H1 (cell line): ENCODE measurements around the gene NDUFS8. TPM values are rescaled to one million over a fixed set of nuclear protein-coding genes. Genes with fewer than 3 reads are reported as not detected.

ENCODE experiments used
- CTCF ChIA-PET: fragments of 300-600 bp; sonication (Branson Sonifier 250); formaldehyde crosslinking; loops from one replicate; lab custom pipeline; 2021; ENCODE audit not compliant: partially characterized antibody; lab: Charles Lee
- POLR2A ChIA-PET: fragments of 300-600 bp; sonication (Branson Sonifier 250); formaldehyde crosslinking; loops from one replicate; lab custom pipeline; 2021; ENCODE audit warnings: inconsistent platforms; ENCODE audit not compliant: partially characterized antibody; lab: Charles Lee
- DNase-seq, 2 experiments: peaks; one replicate each; pipeline versions ENCODE4 v3.0.0 to v3.0.0-alpha.2; 2010 to 2022; ENCODE audit warnings: low spot score in 2 of 2, low read depth in 1 of 2, mixed read lengths in 1 of 2
- FAIRE-seq: peaks from 2 replicates; lab custom pipeline; 2011; peaks lifted over from hg19 to GRCh38; lab: Jason Lieb, UNC
- H2AFZ ChIP-seq: 2 replicates; pipeline ENCODE4 v1.8.1; 2012; ENCODE audit warnings: low read length, inconsistent platforms
- H2AK5ac ChIP-seq: 2 replicates; pipeline ENCODE4 v1.6.1; 2013; ENCODE audit warnings: low read depth, low read length
- H2BK120ac ChIP-seq: replicated peaks from 2 replicates; pipeline ENCODE3; 2013; ENCODE audit warnings: low read depth, low read length, inconsistent platforms
- H2BK12ac ChIP-seq: 2 replicates; pipeline ENCODE4 v1.6.1; 2013; ENCODE audit warnings: low read depth, low read length
- H2BK15ac ChIP-seq: 2 replicates; pipeline ENCODE4 v1.6.1; 2013; ENCODE audit warnings: low read length
- H2BK20ac ChIP-seq: 2 replicates; pipeline ENCODE4 v1.6.1; 2013; ENCODE audit warnings: low read length
- H2BK5ac ChIP-seq: 2 replicates; pipeline ENCODE4 v1.6.1; 2013; ENCODE audit warnings: low read depth, low read length
- H3K14ac ChIP-seq: 2 replicates; pipeline ENCODE4 v1.6.1; 2013; ENCODE audit warnings: inconsistent platforms; ENCODE audit not compliant: insufficient read length
- H3K18ac ChIP-seq: 2 replicates; pipeline ENCODE4 v1.6.1; 2013; ENCODE audit warnings: low read length; ENCODE audit errors: extremely low read depth
- H3K23ac ChIP-seq: 2 replicates; pipeline ENCODE4 v1.6.1; 2013; ENCODE audit warnings: inconsistent platforms; ENCODE audit not compliant: insufficient read length
- H3K23me2 ChIP-seq: 2 replicates; pipeline ENCODE4 v1.6.1; 2013; ENCODE audit warnings: low read depth, low read length
- H3K27ac ChIP-seq: 2 replicates; pipeline ENCODE4 v1.6.1; 2011; ENCODE audit warnings: low read depth, low read length, inconsistent platforms
- H3K27me3 ChIP-seq, 4 experiments: replicated peaks in 1 of 4; 1 replicate in 1 of 4; 2 replicates in 3 of 4; pipeline versions ENCODE4 v1.6.1 to v1.8.1; 2011 to 2013; ENCODE audit warnings: low read length in 3 of 4, mild to moderate bottlenecking in 3 of 4, inconsistent platforms in 2 of 4, mixed read lengths in 2 of 4, moderate library complexity in 1 of 4; ENCODE audit not compliant: control insufficient read depth in 3 of 4, insufficient read depth in 3 of 4; ENCODE audit errors: extremely low read depth in 1 of 4
- H3K36me3 ChIP-seq, 4 experiments: 2 replicates each; pipeline versions ENCODE4 v1.6.1 to v1.8.1; 2011 to 2013; ENCODE audit warnings: mild to moderate bottlenecking in 4 of 4, low read length in 3 of 4, moderate library complexity in 2 of 4, control low read depth in 1 of 4, inconsistent platforms in 1 of 4; ENCODE audit not compliant: insufficient read depth in 4 of 4, control insufficient read depth in 2 of 4
- H3K4ac ChIP-seq: replicated peaks from 2 replicates; pipeline ENCODE3; 2013; ENCODE audit warnings: low read length, low read depth, mixed read lengths, inconsistent platforms; ENCODE audit not compliant: insufficient read length
- H3K4me1 ChIP-seq, 4 experiments: replicated peaks in 1 of 4; 1 replicate in 1 of 4; 2 replicates in 3 of 4; pipeline versions ENCODE4 v1.6.1 to v1.8.1; 2011 to 2013; ENCODE audit warnings: low read length in 3 of 4, inconsistent platforms in 2 of 4, mixed read lengths in 1 of 4; ENCODE audit not compliant: insufficient read depth in 4 of 4, control insufficient read depth in 3 of 4
- H3K4me2 ChIP-seq, 2 experiments: 2 replicates each; pipeline versions ENCODE4 v1.6.1 to v1.8.1; 2011 to 2013; ENCODE audit warnings: low read depth in 2 of 2, low read length in 2 of 2, control low read depth in 1 of 2, inconsistent platforms in 1 of 2, mild to moderate bottlenecking in 1 of 2; ENCODE audit not compliant: insufficient read depth in 1 of 2
- H3K4me3 ChIP-seq, 4 experiments: fragments of 200-600, 300-600 bp in 1 of 4; sonication (generic), shearing (Covaris generic), sonication (Bioruptor Twin) in 1 of 4; 2 replicates each; pipeline versions ENCODE4 v1.5.1 to v1.8.1; 2011 to 2016; ENCODE audit warnings: low read length in 4 of 4, low read depth in 3 of 4, control low read depth in 2 of 4, inconsistent platforms in 2 of 4, mild to moderate bottlenecking in 2 of 4, mixed read lengths in 1 of 4, moderate library complexity in 1 of 4; ENCODE audit not compliant: insufficient read depth in 2 of 4; ENCODE audit errors: extremely low read depth in 1 of 4
- H3K56ac ChIP-seq: replicated peaks from 2 replicates; pipeline ENCODE3; 2013; ENCODE audit warnings: low read depth, mild to moderate bottlenecking, mixed read lengths, low read length, inconsistent platforms; ENCODE audit not compliant: insufficient read length
- H3K79me1 ChIP-seq: 2 replicates; pipeline ENCODE4 v1.6.1; 2013; ENCODE audit warnings: low read depth, low read length, control low read depth
- H3K79me2 ChIP-seq, 2 experiments: 2 replicates each; pipeline versions ENCODE4 v1.6.1 to v1.8.1; 2012 to 2013; ENCODE audit warnings: low read length in 2 of 2, mild to moderate bottlenecking in 2 of 2, inconsistent platforms in 1 of 2; ENCODE audit not compliant: insufficient read depth in 2 of 2, control insufficient read depth in 1 of 2
- H3K9ac ChIP-seq, 4 experiments: replicated peaks in 1 of 4; 1 replicate in 1 of 4; 2 replicates in 3 of 4; pipeline versions ENCODE4 v1.6.1 to v1.8.1; 2011 to 2013; ENCODE audit warnings: low read depth in 3 of 4, low read length in 3 of 4, control low read depth in 2 of 4, mild to moderate bottlenecking in 2 of 4, moderate library complexity in 2 of 4, inconsistent platforms in 1 of 4; ENCODE audit errors: extremely low read depth in 1 of 4
- H3K9me3 ChIP-seq, 2 experiments: 2 replicates each; pipeline versions ENCODE4 v1.6.1 to v1.8.1; 2012 to 2013; ENCODE audit warnings: mild to moderate bottlenecking in 2 of 2, moderate library complexity in 2 of 2, control low read depth in 1 of 2, inconsistent platforms in 1 of 2, low read depth in 1 of 2, low read length in 1 of 2, mixed read lengths in 1 of 2; ENCODE audit not compliant: insufficient read depth in 2 of 2
- H4K20me1 ChIP-seq, 2 experiments: replicated peaks in 1 of 2; 2 replicates each; pipeline versions ENCODE3 to v1.8.1; 2011 to 2013; ENCODE audit warnings: inconsistent platforms in 2 of 2, low read length in 2 of 2, mild to moderate bottlenecking in 1 of 2; ENCODE audit not compliant: insufficient read depth in 2 of 2, control insufficient read depth in 1 of 2
- H4K5ac ChIP-seq: 2 replicates; pipeline ENCODE4 v1.6.1; 2013; ENCODE audit warnings: low read length, low read depth, mixed read lengths, inconsistent platforms; ENCODE audit not compliant: insufficient read length
- H4K8ac ChIP-seq: 2 replicates; pipeline ENCODE4 v1.8.0; 2013; ENCODE audit warnings: mild to moderate bottlenecking, moderate library complexity, low read length, inconsistent platforms; ENCODE audit not compliant: insufficient read depth; ENCODE audit errors: extremely low read depth
- H4K91ac ChIP-seq: replicated peaks from 2 replicates; pipeline ENCODE3; 2013; ENCODE audit warnings: low read length, mixed read lengths, inconsistent platforms; ENCODE audit not compliant: insufficient read length
- BRCA1 ChIP-seq: IDR thresholded peaks from 2 replicates; pipeline ENCODE4 v1.6.1; 2012; ENCODE audit warnings: low read depth, low read length, improper control_type of control experiment
- EZH2 ChIP-seq: fragments of 200-600 bp; sonication (generic); IDR thresholded peaks from 2 replicates; pipeline ENCODE4 v1.7.1; 2012; ENCODE audit warnings: low read depth, mild to moderate bottlenecking, moderate library complexity, low read length, inconsistent platforms; ENCODE audit not compliant: severe bottlenecking
- KDM5A ChIP-seq: fragments of 200-600 bp; IDR thresholded peaks from 2 replicates; pipeline ENCODE4 v1.7.1; 2012; ENCODE audit warnings: mild to moderate bottlenecking, low read length, inconsistent platforms, mixed read lengths
- MAFK ChIP-seq: IDR thresholded peaks from 2 replicates; pipeline ENCODE4 v1.6.1; 2012; ENCODE audit warnings: low read depth, mild to moderate bottlenecking, improper control_type of control experiment, low read length
- PHF8 ChIP-seq: fragments of 200-600 bp; sonication (generic); conservative IDR thresholded peaks from 2 replicates; pipeline ENCODE4 v1.7.1; 2012; ENCODE audit warnings: low read depth, mild to moderate bottlenecking, inconsistent platforms, low read length, moderate library complexity
- RXRA ChIP-seq: IDR thresholded peaks from 2 replicates; pipeline ENCODE4 v1.6.1; 2011; ENCODE audit warnings: low read depth, mild to moderate bottlenecking, low read length, moderate library complexity; ENCODE audit not compliant: insufficient read depth
- SAP30 ChIP-seq: fragments of 300-600 bp; sonication (generic); IDR thresholded peaks from 2 replicates; pipeline ENCODE4 v1.7.1; 2012; ENCODE audit warnings: low read length, moderate library complexity, mild to moderate bottlenecking, inconsistent platforms; ENCODE audit not compliant: insufficient read depth, insufficient replicate concordance
- SP4 ChIP-seq: IDR thresholded peaks from 2 replicates; pipeline ENCODE4 v1.6.1; 2012; ENCODE audit warnings: low read length, inconsistent platforms
- SUZ12 ChIP-seq: fragments of 200-600 bp; sonication (generic); IDR thresholded peaks from 2 replicates; pipeline ENCODE4 v1.6.1; 2012; ENCODE audit warnings: mild to moderate bottlenecking, inconsistent platforms, low read length, moderate library complexity, mixed read lengths
- WGBS, 2 experiments: shearing (Covaris generic) in 1 of 2; methylation state at CpG; one replicate each; pipeline versions ENCODE4 v1.1.6 to v1.1.7; 2013 to 2015; ENCODE audit warnings: low lambda C conversion rate in 2 of 2, mixed read lengths in 2 of 2, inconsistent platforms in 1 of 2, low coverage in 1 of 2, missing lambda C conversion rate in 1 of 2; ENCODE audit not compliant: insufficient replicate concordance in 2 of 2, insufficient coverage in 1 of 2, insufficient read length in 1 of 2; ENCODE audit errors: extremely low coverage in 1 of 2, missing lambda C conversion rate in 1 of 2; 5-methylcytosine and 5-hydroxymethylcytosine counted together
- polyA plus RNA-seq, 7 experiments: library from polyadenylated mRNA; depleted of rRNA in 3 of 7; stranded (reverse) in 5 of 7; unstranded in 2 of 7; fragments of >200 nt in 5 of 7; fragments of 200-250 nt in 2 of 7; gene quantifications; 1 replicate in 5 of 7; 2 replicates in 1 of 7; 4 replicates in 1 of 7; pipeline versions ENCODE4 v1.2.1 to v1.2.3, GENCODE V29; 2011 to 2013; ENCODE audit warnings: missing spikeins in 2 of 7, mixed read lengths in 2 of 7
- total RNA-seq: library from RNA; stranded (reverse); fragmentation: NEBNext Ultra II Directional; extraction: Animal tissue kit (Norgen Biotek cat#: 25700); gene quantifications from 2 replicates; pipeline ENCODE4 v1.2.1, GENCODE V29; 2021
- TF ChIP-seq, protein P1 (sequence below), 3 experiments: IDR thresholded peaks; 1 replicate in 2 of 3; 2 replicates in 1 of 3; pipeline versions ENCODE4 v1.5.1 to v1.6.1; 2011; ENCODE audit warnings: low read length in 3 of 3, mild to moderate bottlenecking in 3 of 3, inconsistent platforms in 2 of 3, low read depth in 1 of 3, moderate library complexity in 1 of 3; ENCODE audit not compliant: insufficient read depth in 1 of 3; ENCODE audit errors: control extremely low read depth in 1 of 3

NDUFS8 gene
- total and polyA plus RNA-seq, 2 of the 8 experiments (the other 6 are each of a cell fraction or from before 2014, with no cell fraction given) = 182 to 291 TPM

DNA sequence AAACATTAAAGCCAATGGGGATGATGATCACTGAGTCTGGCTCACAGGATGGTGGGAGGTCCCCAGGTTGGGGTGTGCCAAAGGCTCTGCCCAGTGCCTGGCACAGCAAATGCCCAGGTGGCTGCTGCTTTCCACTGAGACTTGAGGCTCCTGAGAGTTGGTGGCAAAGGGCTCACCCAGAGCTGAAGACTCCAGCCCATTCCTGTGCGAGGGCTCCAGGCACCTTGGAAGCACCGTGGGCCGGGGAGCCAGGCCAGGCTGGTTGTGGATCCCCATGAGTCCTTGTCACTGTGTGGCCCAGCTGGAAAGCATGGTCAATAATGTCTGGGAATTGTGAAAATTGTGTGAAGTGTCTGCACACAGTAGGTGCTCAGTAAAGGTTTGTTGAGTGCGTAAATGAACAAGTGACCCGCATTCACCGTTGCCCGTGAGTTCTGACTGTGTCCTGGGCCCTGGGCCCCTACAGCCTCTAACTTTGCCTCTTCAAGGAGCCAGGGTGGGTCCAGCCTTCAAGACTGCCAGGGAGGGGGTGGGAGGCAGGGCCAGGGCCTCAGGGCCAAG is 23.8 kb upstream of the NDUFS8 start:
- H4K20me1 ChIP-seq = peaks cover 0 to 2% of the 10 kb centered on the region in 2 experiments
- peaks cover 12% of the 10 kb centered on the region for H3K23me2 ChIP-seq
- H3K9ac ChIP-seq = no peak overlapping the region
- H3K4ac ChIP-seq = no peak overlapping the region
- no peak overlapping the region for H4K5ac ChIP-seq
- no peak overlapping the region for H3K4me2 ChIP-seq
- peaks cover 0 to 5% (median under 1%) of the 10 kb centered on the region in 4 experiments; a peak in 2 of 7 replicates for H3K27me3 ChIP-seq
- H3K27ac ChIP-seq = no peak overlapping the region
- H2BK120ac ChIP-seq = no peak overlapping the region
- no peak overlapping the region for H3K18ac ChIP-seq
- no peak overlapping the region for H3K4me3 ChIP-seq
- no peak for FAIRE-seq
- H2BK12ac ChIP-seq = 0 out of 2 replicates have a peak overlapping the region, but pooled peaks have one; percentile 39
- CTCF ChIA-PET = interaction anchor here (0.8 kb wide), 1 partner anchor 9 kb away, joined by 3 read pairs; no protein-coding TSS in a partner anchor
- H3K14ac ChIP-seq = no peak overlapping the region
- H2BK5ac ChIP-seq = no peak overlapping the region
- no peaks in the 10 kb centered on the region for H3K36me3 ChIP-seq
- H4K91ac ChIP-seq = no peak overlapping the region
- H3K9me3 ChIP-seq = no peaks in the 10 kb centered on the region
- H4K8ac ChIP-seq = no peak overlapping the region; the same call in 1 of the 2 replicates
- no peak overlapping the region for H2AFZ ChIP-seq
- peaks cover 0 to 26% (median 16%) of the 10 kb centered on the region in 4 experiments; a peak in 6 of 7 replicates for H3K4me1 ChIP-seq
- DNase-seq = no peak
- POLR2A ChIA-PET = no interaction called here
- H2BK20ac ChIP-seq = no peak overlapping the region
- H3K79me1 ChIP-seq = no peaks in the 10 kb centered on the region
- H2AK5ac ChIP-seq = no peak overlapping the region
- H2BK15ac ChIP-seq = no peak overlapping the region
- no peak overlapping the region for H3K56ac ChIP-seq
- 91% methylated on average over 7 of the region's 7 CpGs; no CpG with 5 or more reads in 1 of the 2 experiments for WGBS, 2 experiments
- H3K79me2 ChIP-seq = no peaks in the 10 kb centered on the region
- no peak overlapping the region for H3K23ac ChIP-seq
- TF ChIP-seq SUZ12 (no peak), KDM5A (no peak), SP4 (no peak), BRCA1 (no peak), PHF8 (no peak), EZH2 (no peak), MAFK (no peak), SAP30 (no peak), RXRA (no peak)
- TF ChIP-seq, protein P1, sequence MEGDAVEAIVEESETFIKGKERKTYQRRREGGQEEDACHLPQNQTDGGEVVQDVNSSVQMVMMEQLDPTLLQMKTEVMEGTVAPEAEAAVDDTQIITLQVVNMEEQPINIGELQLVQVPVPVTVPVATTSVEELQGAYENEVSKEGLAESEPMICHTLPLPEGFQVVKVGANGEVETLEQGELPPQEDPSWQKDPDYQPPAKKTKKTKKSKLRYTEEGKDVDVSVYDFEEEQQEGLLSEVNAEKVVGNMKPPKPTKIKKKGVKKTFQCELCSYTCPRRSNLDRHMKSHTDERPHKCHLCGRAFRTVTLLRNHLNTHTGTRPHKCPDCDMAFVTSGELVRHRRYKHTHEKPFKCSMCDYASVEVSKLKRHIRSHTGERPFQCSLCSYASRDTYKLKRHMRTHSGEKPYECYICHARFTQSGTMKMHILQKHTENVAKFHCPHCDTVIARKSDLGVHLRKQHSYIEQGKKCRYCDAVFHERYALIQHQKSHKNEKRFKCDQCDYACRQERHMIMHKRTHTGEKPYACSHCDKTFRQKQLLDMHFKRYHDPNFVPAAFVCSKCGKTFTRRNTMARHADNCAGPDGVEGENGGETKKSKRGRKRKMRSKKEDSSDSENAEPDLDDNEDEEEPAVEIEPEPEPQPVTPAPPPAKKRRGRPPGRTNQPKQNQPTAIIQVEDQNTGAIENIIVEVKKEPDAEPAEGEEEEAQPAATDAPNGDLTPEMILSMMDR (IDR thresholded peaks at IDR 0.05; ENCODE audit: control extremely low read depth in 1 of 3, insufficient read depth in 1 of 3, low read depth in 1 of 3, low read length in 3 of 3) = no peak
